Heart left ventricle (tissue), 16 donors: Measurements from ENCODE around the gene OTUD7B. TPM values are rescaled to one million over a fixed set of nuclear protein-coding genes. Genes with fewer than 3 reads are reported as not detected.

Experiments used
- ATAC-seq, 4 donors: fragments of 200-7000 bp; cut with Tn5 transposase; one replicate each; pipeline ENCODE4 v1.9.1; 2020 to 2022; ENCODE audit warnings: moderate library complexity in 4 of 4, mild to moderate bottlenecking in 3 of 4, moderate number of reproducible peaks in 1 of 4
- DNase-seq, 5 donors: peaks; one replicate each; pipeline ENCODE4 v3.0.0-alpha.2; 2020
- H3K27ac ChIP-seq, 12 donors: fragments of 200-600 bp; sonication (generic) in 4 of 12; one replicate each; pipeline versions ENCODE4 v1.5.0 to v1.8.0; 2016 to 2022; ENCODE audit warnings: mild to moderate bottlenecking in 2 of 12
- H3K27me3 ChIP-seq, 9 donors: fragments of 200-600 bp; sonication (generic) in 2 of 9; one replicate each; pipeline versions ENCODE4 v1.5.1 to v1.8.0; 2016 to 2022; ENCODE audit warnings: mild to moderate bottlenecking in 3 of 9
- H3K36me3 ChIP-seq, 9 donors: fragments of 200-600 bp; sonication (generic) in 2 of 9; one replicate each; pipeline versions ENCODE4 v1.5.0 to v1.8.0; 2018 to 2022; ENCODE audit warnings: mild to moderate bottlenecking in 2 of 9
- H3K4me1 ChIP-seq, 12 donors: fragments of 200-600 bp; sonication (generic) in 4 of 12; one replicate each; pipeline versions ENCODE4 v1.5.0 to v1.8.0; 2016 to 2022; ENCODE audit warnings: mild to moderate bottlenecking in 3 of 12
- H3K4me3 ChIP-seq, 12 donors: fragments of 200-600 bp; sonication (generic) in 4 of 12; one replicate each; pipeline versions ENCODE4 v1.5.0 to v1.8.0; 2017 to 2022; ENCODE audit warnings: mild to moderate bottlenecking in 9 of 12, moderate library complexity in 4 of 12
- H3K9me3 ChIP-seq, 12 donors: fragments of 200-600 bp; sonication (generic) in 4 of 12; one replicate each; pipeline versions ENCODE4 v1.5.0 to v1.8.0; 2016 to 2022; ENCODE audit warnings: mild to moderate bottlenecking in 1 of 12
- POLR2A ChIP-seq, 2 donors: fragments of 450-650 bp; IDR thresholded peaks; one replicate each; pipeline ENCODE4 v1.6.1; 2017; ENCODE audit warnings: antibody characterized with exemption in 2 of 2, mild to moderate bottlenecking in 2 of 2, moderate library complexity in 2 of 2
- WGBS, 4 donors: extraction: QIAGEN DNeasy Blood & Tissue Kit in 2 of 4; methylation state at CpG; one replicate each; pipeline versions ENCODE4 v1.1.5 to v1.1.7; 2013 to 2018; 5-methylcytosine and 5-hydroxymethylcytosine counted together
- intact Hi-C, 10 donors: fragments of 100-400 bp; cut with DNase I; formaldehyde crosslinking; loops; one replicate each; pipeline versions ENCODE4 v1.11.1 to v1.14.2; 2022
- polyA plus RNA-seq, 2 donors: library from polyadenylated mRNA; stranded (reverse); fragments of 200-250 nt; gene quantifications; one replicate each; pipeline ENCODE4 v1.2.3, GENCODE V29; 2013
- total RNA-seq, 9 donors: library from RNA; depleted of rRNA in 2 of 9; stranded (reverse); fragments of >200 nt in 2 of 9; fragmentation: NEBNext Ultra II Directional in 3 of 9; extraction: Animal tissue kit (Norgen Biotek cat#: 25700) in 3 of 9; gene quantifications; one replicate each; pipeline versions ENCODE4 v1.1.0 to v1.2.4, GENCODE V29; 2016 to 2023
- TF ChIP-seq, protein P1 (sequence below), 12 donors: fragments of 200-600 bp; sonication (generic) in 4 of 12; IDR thresholded peaks; one replicate each; pipeline versions ENCODE4 v1.5.0 to v1.8.0; 2018 to 2022; ENCODE audit warnings: antibody characterized with exemption in 12 of 12, mild to moderate bottlenecking in 5 of 12
- donor health status: ischemic (EF 13 %, LVEDD 7.1; RV severe dilation, severe dysfunction).
- donor health status: healthy with polysubstance abuse.
- donor health status: DM: no; HTN: yes; CAD: no.
- donor health status: DM: no; HTN: no; CAD: no.
- donor health status: ischemic (EF 25% LVEDD 6.9; RV normal size, moderate dysfunction).
- donor health status: ischemic (EF 25% LVEDD 5.7; RV mildly dilated, moderate dysfunction).
- donor health status: healthy.
- donor health status: DM: yes; HTN: yes; CAD: no.
- donor health status: ischemic (EF 35%, LVEDD 5.7; RV mildly dilated, moderate dysfunction).
- donor health status: nonischemic (EF 11% LVEDD 7.7; RV severe dilation, severe dysfunction).
- donor health status: DM: yes; HTN: yes; CAD: no.
- donor health status: PGD.
- donor health status: ischemic (EF 29% LVEDD 5.4; RV normal size, mild dysfunction).
- donor health status: nonischemic (EF 23%, LVEDD 6.1; RV moderate dilation, normal function).

OTUD7B gene
- total and polyA plus RNA-seq, 11 donors, result 8.1 to 36.2 (median 24.7) TPM

DNA sequence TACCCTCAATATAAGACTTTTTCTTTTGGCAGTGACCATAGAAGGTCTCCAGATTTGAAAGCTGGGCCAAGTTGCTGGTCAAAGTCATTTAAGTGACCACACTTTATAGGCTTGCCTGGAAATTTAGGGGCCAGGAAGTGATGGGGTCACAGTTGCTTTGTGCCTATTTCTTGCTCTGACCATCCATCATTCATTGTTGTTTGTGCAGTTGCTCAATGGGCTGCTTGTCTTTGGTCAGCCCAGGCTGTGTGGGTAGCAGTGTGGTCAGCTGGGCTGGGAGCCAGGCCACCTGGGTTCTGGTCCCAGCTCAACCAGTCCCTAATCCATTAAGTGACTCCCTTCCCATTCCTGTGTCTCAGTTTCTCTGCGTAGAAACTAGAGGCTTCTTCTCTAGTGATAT, 2.1 kb upstream of the OTUD7B start:
- intact Hi-C loops, result loop anchor here in 5 of 10 donors (5.0 to 10.0 kb wide), 5 partner anchors 40 to 55 kb away; partner anchors contain the start of gene VPS45 (in 3 of the 5)
- H3K36me3 ChIP-seq, result no peaks in the 10 kb centered on the region
- 90 to 100% (median 96%) methylated on average over 1 of the region's 1 CpG for WGBS, 4 donors
- no peaks in the 10 kb centered on the region for H3K9me3 ChIP-seq
- H3K4me3 ChIP-seq, result no peak overlapping the region
- no peak overlapping the region for H3K27ac ChIP-seq
- no peak for ATAC-seq
- peaks cover 0 to 55% (median 0%) of the 10 kb centered on the region in 9 donors for H3K27me3 ChIP-seq
- TF ChIP-seq POLR2A (IDR thresholded peaks at IDR 0.05), result no peak
- TF ChIP-seq, protein P1, sequence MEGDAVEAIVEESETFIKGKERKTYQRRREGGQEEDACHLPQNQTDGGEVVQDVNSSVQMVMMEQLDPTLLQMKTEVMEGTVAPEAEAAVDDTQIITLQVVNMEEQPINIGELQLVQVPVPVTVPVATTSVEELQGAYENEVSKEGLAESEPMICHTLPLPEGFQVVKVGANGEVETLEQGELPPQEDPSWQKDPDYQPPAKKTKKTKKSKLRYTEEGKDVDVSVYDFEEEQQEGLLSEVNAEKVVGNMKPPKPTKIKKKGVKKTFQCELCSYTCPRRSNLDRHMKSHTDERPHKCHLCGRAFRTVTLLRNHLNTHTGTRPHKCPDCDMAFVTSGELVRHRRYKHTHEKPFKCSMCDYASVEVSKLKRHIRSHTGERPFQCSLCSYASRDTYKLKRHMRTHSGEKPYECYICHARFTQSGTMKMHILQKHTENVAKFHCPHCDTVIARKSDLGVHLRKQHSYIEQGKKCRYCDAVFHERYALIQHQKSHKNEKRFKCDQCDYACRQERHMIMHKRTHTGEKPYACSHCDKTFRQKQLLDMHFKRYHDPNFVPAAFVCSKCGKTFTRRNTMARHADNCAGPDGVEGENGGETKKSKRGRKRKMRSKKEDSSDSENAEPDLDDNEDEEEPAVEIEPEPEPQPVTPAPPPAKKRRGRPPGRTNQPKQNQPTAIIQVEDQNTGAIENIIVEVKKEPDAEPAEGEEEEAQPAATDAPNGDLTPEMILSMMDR (IDR thresholded peaks at IDR 0.05), result no peak
- DNase-seq, result no peak
- peaks cover 0 to 30% (median 18%) of the 10 kb centered on the region in 12 donors for H3K4me1 ChIP-seq

DNA sequence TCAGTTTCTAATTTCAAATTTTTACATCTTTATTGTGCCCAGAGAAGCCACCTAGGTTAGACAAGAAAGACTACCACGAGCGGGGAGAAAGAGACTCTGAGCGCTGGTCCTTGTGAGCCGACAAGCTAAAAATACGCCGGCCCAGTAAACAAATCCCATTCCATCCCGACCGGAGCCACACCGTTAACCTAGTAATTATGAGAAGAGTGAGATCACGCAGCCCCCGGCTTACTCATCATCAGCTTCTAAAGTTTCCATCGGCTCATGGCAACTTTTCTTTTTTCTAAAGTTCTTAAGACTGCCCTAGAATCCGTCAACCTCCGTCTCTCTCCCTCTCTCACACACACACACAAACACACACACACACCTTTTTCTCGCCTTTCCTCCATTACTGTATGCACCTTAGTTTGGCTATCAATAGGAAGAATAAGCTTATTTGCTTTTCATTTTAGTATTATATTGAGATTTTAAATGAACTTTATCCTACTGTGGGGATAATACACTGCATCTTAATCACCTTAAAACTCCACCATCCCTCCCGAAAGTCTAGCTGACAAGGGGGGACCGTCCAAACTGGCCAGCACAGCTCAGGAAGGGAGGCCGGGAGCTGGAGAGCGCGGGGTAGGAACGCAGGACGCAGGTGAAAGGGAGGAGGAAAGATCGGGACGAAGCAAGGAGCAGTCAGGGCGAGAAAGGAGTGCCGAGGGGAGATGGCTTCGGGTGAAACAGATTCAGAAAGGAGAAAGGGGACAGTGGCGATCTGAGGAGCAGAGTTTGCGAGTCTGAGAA, 728 bp downstream of the OTUD7B start:
- peak overlapping the region; percentile 75 to 98 (median 93) for H3K27ac ChIP-seq
- no peaks in the 10 kb centered on the region for H3K9me3 ChIP-seq
- ATAC-seq (peak; percentile 27 to 72 (median 54)), DNase-seq (peak; percentile 39 to 62 (median 47))
- peaks cover 0 to 13% (median 5%) of the 10 kb centered on the region in 9 donors for H3K36me3 ChIP-seq
- 0 to 1% (median 1%) methylated on average over 29 of the region's 29 CpGs for WGBS, 4 donors
- H3K4me3 ChIP-seq, result peak overlapping the region; percentile 62 to 97 (median 89)
- H3K27me3 ChIP-seq, result peaks cover 0 to 65% (median 0%) of the 10 kb centered on the region in 9 donors
- peaks cover 2 to 48% (median 31%) of the 10 kb centered on the region in 12 donors for H3K4me1 ChIP-seq
- no peak for TF ChIP-seq POLR2A (IDR thresholded peaks at IDR 0.05)
- TF ChIP-seq, protein P1 (IDR thresholded peaks at IDR 0.05), result no peak
- intact Hi-C loops, result loop anchor here in 6 of 10 donors (2.0 to 10.0 kb wide), 6 partner anchors 43 to 58 kb away; partner anchors contain the start of gene VPS45 (in 4 of the 6)

DNA sequence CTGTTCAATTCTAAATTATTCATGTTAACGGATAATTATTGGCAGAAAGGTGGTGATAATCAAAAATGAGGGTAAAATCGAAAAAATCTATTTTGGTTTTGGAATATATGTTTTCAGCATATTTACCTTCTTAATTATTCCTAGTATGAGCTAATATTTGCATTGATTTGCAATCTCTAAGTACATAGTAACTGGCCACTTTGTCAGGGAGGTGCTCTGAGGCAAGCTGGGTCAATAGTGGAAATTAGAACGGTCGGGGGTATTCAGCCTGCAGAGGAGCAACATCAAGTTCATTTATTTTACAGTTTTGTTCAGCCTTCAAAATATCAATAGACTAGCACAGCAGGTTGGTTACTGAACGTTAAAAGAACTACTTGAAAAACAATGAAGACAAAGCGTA, 1.8 kb downstream of the OTUD7B start:
- DNase-seq (no peak), ATAC-seq (no peak)
- intact Hi-C loops, result no loop called here
- Histone ChIP-seq H3K9me3 (no peaks in the 10 kb centered on the region), H3K36me3 (peaks cover 0 to 21% (median 13%) of the 10 kb centered on the region in 9 donors), H3K27me3 (peaks cover 0 to 68% (median 0%) of the 10 kb centered on the region in 9 donors), H3K27ac (peak overlapping the region in 5 of 12 donors; percentile 91 to 98 (median 94)), H3K4me1 (peaks cover 2 to 48% (median 31%) of the 10 kb centered on the region in 12 donors), H3K4me3 (peak overlapping the region in 10 of 12 donors; percentile 62 to 97 (median 89))
- 42 to 51% (median 45%) methylated on average over 6 of the region's 6 CpGs for WGBS, 4 donors
- TF ChIP-seq, protein P1 (IDR thresholded peaks at IDR 0.05), result no peak
- TF ChIP-seq POLR2A (IDR thresholded peaks at IDR 0.05), result no peak

DNA sequence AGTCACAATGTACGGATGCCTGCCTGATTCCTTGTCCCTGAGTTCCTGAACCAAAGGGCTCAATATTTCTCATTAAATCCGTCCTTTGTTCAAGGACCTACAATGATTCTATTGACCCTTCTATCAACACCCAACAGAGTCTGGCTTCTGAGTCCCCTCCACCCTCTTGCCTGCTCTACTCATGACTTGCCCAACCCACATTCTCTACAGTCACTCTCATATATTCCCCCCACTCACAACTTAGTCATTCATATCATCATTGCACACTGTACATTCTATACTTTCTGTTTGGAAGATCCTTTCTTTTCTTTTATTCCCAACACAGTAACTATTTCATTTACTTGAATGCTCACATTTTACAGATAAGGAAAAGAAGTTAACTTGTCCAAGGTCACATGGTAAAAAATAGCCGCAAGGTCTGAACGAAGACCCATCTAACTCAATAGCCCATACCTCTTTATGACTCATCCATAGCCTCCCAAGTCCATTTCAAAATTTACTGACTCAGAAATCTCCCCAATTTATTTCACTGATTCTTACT, 3.6 kb downstream of the OTUD7B start:
- H3K27ac ChIP-seq, result peak overlapping the region in 1 of 12 donors; percentile 95
- H3K36me3 ChIP-seq, result peaks cover 0 to 23% (median 16%) of the 10 kb centered on the region in 9 donors
- peaks cover 2 to 56% (median 32%) of the 10 kb centered on the region in 12 donors for H3K4me1 ChIP-seq
- H3K9me3 ChIP-seq, result no peaks in the 10 kb centered on the region
- ATAC-seq (no peak), DNase-seq (no peak)
- no peak overlapping the region for H3K4me3 ChIP-seq
- peaks cover 0 to 64% (median 0%) of the 10 kb centered on the region in 9 donors for H3K27me3 ChIP-seq
- intact Hi-C loops, result no loop called here
- WGBS, 4 donors, result 81 to 89% (median 85%) methylated on average over 4 of the region's 4 CpGs
- TF ChIP-seq POLR2A (IDR thresholded peaks at IDR 0.05), result no peak
- TF ChIP-seq, protein P1 (IDR thresholded peaks at IDR 0.05), result no peak
